Gastrocnemius medialis (tissue), 4 donors: Measurements from ENCODE around the gene GNB5. TPM values are rescaled to one million over a fixed set of nuclear protein-coding genes. Genes with fewer than 3 reads are reported as not detected.
"Not testable (repeated sequence)": the region's sequence is repeated elsewhere in the genome, so short reads cannot be mapped to it uniquely, and the experiment has no call there.

ENCODE experiments used
- ATAC-seq, 2 donors: fragments of 150-250 bp; one replicate each; pipeline ENCODE4 v1.9.1; 2016
- DNase-seq, 2 donors: peaks; one replicate each; pipeline ENCODE4 v3.0.0-alpha.2; 2019
- H3K27ac ChIP-seq, 4 donors: fragments of 200-600 bp; sonication (generic); 1 replicate in 1 of 4; 2 replicates in 3 of 4; pipeline ENCODE4 v1.5.1; 2016 to 2018; ENCODE audit warnings: mild to moderate bottlenecking in 2 of 4, moderate library complexity in 1 of 4
- H3K27me3 ChIP-seq, 3 donors: fragments of 200-600 bp; sonication (generic) in 2 of 3; 1 replicate in 1 of 3; 2 replicates in 2 of 3; pipeline versions ENCODE4 v1.5.1 to v1.6.0; 2016 to 2019; ENCODE audit warnings: mild to moderate bottlenecking in 1 of 3, moderate library complexity in 1 of 3
- H3K36me3 ChIP-seq, 2 donors: fragments of 200-600 bp; sonication (generic) in 1 of 2; one replicate each; pipeline ENCODE4 v1.5.1; 2017 to 2018
- H3K4me1 ChIP-seq, 2 donors: fragments of 200-600 bp; sonication (generic) in 1 of 2; one replicate each; pipeline ENCODE4 v1.5.1; 2016 to 2017; ENCODE audit warnings: mild to moderate bottlenecking in 2 of 2
- H3K4me3 ChIP-seq, 4 donors: fragments of 200-600 bp; sonication (generic) in 3 of 4; 1 replicate in 1 of 4; 2 replicates in 3 of 4; pipeline ENCODE4 v1.5.1; 2016 to 2019; ENCODE audit warnings: mild to moderate bottlenecking in 2 of 4
- H3K9me3 ChIP-seq, 3 donors: fragments of 200-600 bp; sonication (generic) in 2 of 3; 1 replicate in 1 of 3; 2 replicates in 2 of 3; pipeline ENCODE4 v1.5.1; 2016 to 2019
- POLR2A ChIP-seq, 2 donors: fragments of 450-650 bp; IDR thresholded peaks; one replicate each; pipeline ENCODE4 v1.6.1; 2017; ENCODE audit warnings: antibody characterized with exemption in 2 of 2, mild to moderate bottlenecking in 2 of 2, moderate library complexity in 2 of 2
- in situ Hi-C, 4 donors: fragments of 200-750 bp; cut with MboI; loops; one replicate each; pipeline versions ENCODE4 v1.15.0 to v1.8.0; 2017; ENCODE audit warnings: low sequenced_read_pairs in 4 of 4
- intact Hi-C: fragments of 100-400 bp; cut with DNase I; formaldehyde crosslinking; loops from one replicate; pipeline ENCODE4 v1.15.1; 2023; ENCODE audit warnings: low total_unique reads
- total RNA-seq, 4 donors: library from RNA; depleted of rRNA; stranded (reverse); fragments of >200 nt; gene quantifications; one replicate each; pipeline versions ENCODE4 v1.1.0 to v1.2.3, GENCODE V29; 2016
- TF ChIP-seq, protein P1 (sequence below), 5 experiments: fragments of 450-650 bp in 3 of 5; fragments of 200-600 bp in 2 of 5; sonication (generic) in 2 of 5; IDR thresholded peaks in 4 of 5; conservative IDR thresholded peaks in 1 of 5; 1 replicate in 4 of 5; 2 replicates in 1 of 5; pipeline ENCODE4 v1.5.1; 2016 to 2019; ENCODE audit warnings: antibody characterized with exemption in 5 of 5, mild to moderate bottlenecking in 3 of 5, moderate library complexity in 3 of 5

GNB5 gene
- 1 to 10 TPM; 2.9 to 4.6 (median 3.6) TPM for total RNA-seq

DNA sequence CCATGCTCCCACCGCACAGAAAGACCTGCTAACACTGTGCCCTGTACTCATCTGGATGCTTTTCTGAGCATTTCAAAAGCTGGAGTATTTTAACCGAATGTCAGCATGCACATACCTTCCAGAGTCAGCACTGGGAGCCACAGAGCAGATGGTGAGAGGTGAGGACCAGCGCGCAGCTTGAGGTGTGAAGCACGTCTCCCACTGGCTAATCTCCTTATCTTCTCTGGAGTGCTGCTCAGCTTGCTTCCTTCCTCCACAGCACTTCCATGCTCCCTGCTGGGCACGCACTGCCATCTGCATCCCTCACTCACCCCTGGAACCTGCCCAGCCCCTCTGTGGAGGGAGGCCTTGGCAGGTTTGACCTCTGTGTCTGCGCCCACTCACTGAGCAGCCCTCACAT lies at the start of gene GNB5:
GNB5 (minus strand) TSS at position 186 of the 400 bp plus-strand sequence. CDS start 6,716 bp downstream, outside the sequence.
- in situ Hi-C loops = no loop called here
- H3K4me3 ChIP-seq = no peak within 1 kb of the TSS
- H3K4me1 ChIP-seq = peaks cover 3 to 6% of the 10 kb centered on the region in 2 donors
- no peak for ATAC-seq
- no peak within 1 kb of the TSS for H3K27ac ChIP-seq
- no peaks in the 10 kb centered on the region for H3K36me3 ChIP-seq
- H3K9me3 ChIP-seq = no peaks in the 10 kb centered on the region
- no peak for TF ChIP-seq POLR2A (IDR thresholded peaks at IDR 0.05)
- TF ChIP-seq, protein P1, sequence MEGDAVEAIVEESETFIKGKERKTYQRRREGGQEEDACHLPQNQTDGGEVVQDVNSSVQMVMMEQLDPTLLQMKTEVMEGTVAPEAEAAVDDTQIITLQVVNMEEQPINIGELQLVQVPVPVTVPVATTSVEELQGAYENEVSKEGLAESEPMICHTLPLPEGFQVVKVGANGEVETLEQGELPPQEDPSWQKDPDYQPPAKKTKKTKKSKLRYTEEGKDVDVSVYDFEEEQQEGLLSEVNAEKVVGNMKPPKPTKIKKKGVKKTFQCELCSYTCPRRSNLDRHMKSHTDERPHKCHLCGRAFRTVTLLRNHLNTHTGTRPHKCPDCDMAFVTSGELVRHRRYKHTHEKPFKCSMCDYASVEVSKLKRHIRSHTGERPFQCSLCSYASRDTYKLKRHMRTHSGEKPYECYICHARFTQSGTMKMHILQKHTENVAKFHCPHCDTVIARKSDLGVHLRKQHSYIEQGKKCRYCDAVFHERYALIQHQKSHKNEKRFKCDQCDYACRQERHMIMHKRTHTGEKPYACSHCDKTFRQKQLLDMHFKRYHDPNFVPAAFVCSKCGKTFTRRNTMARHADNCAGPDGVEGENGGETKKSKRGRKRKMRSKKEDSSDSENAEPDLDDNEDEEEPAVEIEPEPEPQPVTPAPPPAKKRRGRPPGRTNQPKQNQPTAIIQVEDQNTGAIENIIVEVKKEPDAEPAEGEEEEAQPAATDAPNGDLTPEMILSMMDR (IDR thresholded peaks at IDR 0.05 in 4 of 5, conservative IDR thresholded peaks at IDR 0.05 in 1 of 5) = no peak
- H3K27me3 ChIP-seq = no peaks in the 10 kb centered on the region
- no peak for DNase-seq
- intact Hi-C loops = no loop called here

DNA sequence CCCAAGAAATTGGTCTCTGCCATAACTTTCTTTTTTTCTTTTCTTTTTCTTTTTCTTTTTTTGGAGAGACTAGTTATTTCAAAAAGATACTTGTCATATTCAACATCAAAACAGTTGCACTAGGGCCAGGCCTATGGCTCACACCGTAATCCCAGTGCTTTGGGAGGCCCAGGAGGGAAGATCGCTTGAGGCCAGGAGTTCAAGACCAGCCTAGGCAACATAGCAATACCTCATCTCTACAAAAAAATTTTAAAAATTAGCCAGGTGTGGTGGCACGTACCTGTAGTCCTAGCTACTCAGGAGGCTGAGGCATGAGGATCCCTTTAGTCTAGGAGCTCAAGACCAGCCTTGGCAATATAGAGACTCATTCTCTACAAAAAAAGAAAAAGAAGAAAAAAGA lies 49.0 kb upstream of the GNB5 start:
- TF ChIP-seq, protein P1 (IDR thresholded peaks at IDR 0.05 in 4 of 5, conservative IDR thresholded peaks at IDR 0.05 in 1 of 5) = no peak
- TF ChIP-seq POLR2A (IDR thresholded peaks at IDR 0.05) = no peak
- no peaks in the 10 kb centered on the region for H3K27me3 ChIP-seq
- in situ Hi-C loops (no loop called here), intact Hi-C loops (no loop called here)
- H3K9me3 ChIP-seq = no peaks in the 10 kb centered on the region
- no peak for DNase-seq
- no peaks in the 10 kb centered on the region for H3K4me1 ChIP-seq
- H3K27ac ChIP-seq = no peak overlapping the region
- no peak overlapping the region for H3K4me3 ChIP-seq
- ATAC-seq = no peak
- H3K36me3 ChIP-seq = no peaks in the 10 kb centered on the region

DNA sequence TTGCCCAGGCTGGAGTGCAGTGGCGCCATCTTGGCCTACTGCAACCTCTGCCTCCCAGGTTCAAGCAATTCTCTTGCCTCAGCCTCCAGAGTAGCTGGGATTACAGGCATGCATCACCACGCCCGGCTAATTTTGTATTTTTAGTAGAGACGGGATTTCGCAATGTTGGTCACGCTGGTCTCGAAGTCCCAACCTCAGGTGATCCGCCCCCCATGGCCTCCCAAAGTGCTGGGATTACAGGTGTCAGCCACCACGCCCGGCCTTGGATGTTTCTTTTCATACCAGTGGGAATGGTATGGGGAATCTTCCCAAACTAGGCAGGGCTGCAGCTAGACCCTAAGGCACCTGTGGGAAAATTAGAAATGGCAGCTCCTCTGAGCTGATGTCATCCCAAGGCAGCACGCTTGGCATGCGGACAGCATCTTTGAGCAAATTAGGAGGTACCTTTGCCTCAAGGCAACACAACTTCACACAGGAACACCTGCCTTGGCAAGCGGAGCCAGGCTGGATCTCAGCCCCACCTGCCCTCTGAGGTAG lies 47.9 kb upstream of the GNB5 start:
- in situ Hi-C loops, H3K36me3 ChIP-seq, ATAC-seq, H3K27me3 ChIP-seq, H3K27ac ChIP-seq, DNase-seq, H3K9me3 ChIP-seq, H3K4me3 ChIP-seq, intact Hi-C loops, H3K4me1 ChIP-seq: not testable (repeated sequence)

DNA sequence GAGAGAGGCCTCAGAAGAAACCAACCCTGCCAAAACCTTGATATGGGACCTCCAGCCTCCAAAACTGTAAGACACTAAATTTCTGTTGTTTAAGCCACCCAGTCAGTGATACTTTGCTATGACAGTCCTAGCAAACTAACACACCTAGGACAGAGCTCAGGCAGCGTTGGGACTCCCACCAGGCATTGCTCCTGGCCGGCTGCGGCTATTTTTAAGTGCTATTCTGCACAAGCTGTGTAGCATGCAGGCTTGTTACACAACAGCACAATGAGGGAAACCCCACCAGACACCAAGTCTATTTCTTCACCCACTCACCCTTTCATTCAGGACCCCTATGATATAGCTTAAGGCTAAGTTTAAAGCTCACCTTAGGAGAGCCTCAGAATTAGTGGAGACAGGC lies 47.0 kb upstream of the GNB5 start:
- in situ Hi-C loops = no loop called here
- Histone ChIP-seq H3K36me3 (peaks cover 0 to 4% of the 10 kb centered on the region in 2 donors), H3K9me3 (no peaks in the 10 kb centered on the region), H3K4me3 (no peak overlapping the region), H3K27ac (no peak overlapping the region), H3K27me3 (no peaks in the 10 kb centered on the region), H3K4me1 (no peaks in the 10 kb centered on the region)
- no peak for TF ChIP-seq POLR2A (IDR thresholded peaks at IDR 0.05)
- TF ChIP-seq, protein P1 (IDR thresholded peaks at IDR 0.05 in 4 of 5, conservative IDR thresholded peaks at IDR 0.05 in 1 of 5) = no peak
- DNase-seq = no peak
- ATAC-seq = no peak
- intact Hi-C loops = no loop called here

DNA sequence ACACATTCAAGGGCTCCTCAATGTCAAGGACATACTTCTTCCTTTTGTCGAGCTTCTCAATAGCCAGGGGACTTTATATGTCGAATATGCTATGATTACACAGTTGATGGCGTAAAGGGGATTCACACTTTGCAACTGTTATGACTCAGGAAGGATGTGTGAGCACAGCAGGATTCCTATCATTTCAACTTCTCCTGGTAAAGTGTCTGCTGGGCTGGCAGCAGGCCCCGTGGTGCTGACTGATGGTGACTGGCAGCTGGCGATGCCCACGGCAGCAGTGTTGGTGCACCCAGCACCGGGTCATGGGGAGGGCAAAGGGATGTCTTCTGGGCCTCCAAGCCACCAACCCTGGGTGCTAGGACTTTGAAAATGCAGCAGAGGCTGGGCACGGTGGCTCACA lies 44.8 kb upstream of the GNB5 start:
- in situ Hi-C loops = no loop called here
- intact Hi-C loops = no loop called here
- no peak for TF ChIP-seq POLR2A (IDR thresholded peaks at IDR 0.05)
- TF ChIP-seq, protein P1 (IDR thresholded peaks at IDR 0.05 in 4 of 5, conservative IDR thresholded peaks at IDR 0.05 in 1 of 5) = no peak
- Histone ChIP-seq H3K36me3 (peaks cover 0 to 4% of the 10 kb centered on the region in 2 donors), H3K4me3 (no peak overlapping the region), H3K4me1 (no peaks in the 10 kb centered on the region), H3K27ac (no peak overlapping the region), H3K9me3 (no peaks in the 10 kb centered on the region), H3K27me3 (no peaks in the 10 kb centered on the region)
- DNase-seq = no peak
- no peak for ATAC-seq
